Measurements from ENCODE around the gene SEZ6L.
"Not testable (repeated sequence)": the region's sequence is repeated elsewhere in the genome, so short reads cannot be mapped to it uniquely, and the experiment has no call there.

DNA sequence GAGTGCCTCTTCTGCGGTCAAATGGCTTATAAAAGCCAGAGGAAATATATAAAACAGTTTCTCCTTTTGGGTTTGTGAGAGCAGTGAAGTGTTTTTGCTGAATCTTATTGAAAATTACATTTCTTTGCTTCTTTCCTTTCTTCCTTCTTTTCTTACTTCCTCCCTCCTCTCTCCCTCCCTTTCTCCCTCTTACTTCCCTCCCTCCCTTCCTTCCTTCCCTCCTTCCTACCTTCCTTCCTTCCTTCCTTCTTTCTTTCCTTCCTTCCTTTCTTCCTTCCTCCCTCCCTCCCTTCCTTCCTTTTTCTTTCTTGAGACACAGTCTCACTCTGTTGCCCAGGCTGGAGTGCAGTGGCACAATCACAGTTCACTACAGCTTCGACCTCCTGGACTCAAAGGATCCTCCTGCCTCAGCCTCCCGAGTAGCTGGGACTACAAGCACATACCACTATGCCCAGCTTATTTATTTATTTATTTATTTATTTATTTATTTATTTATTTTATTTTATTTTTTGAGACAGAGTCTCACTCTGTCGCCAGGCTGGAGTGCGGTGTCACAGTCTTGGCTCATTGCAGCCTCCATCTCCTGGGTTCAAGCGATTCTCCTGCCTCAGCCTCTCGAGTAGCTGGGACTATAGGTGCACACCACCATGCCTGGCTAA lies 239.4 kb downstream of the SEZ6L start:
- TF ChIP-seq POLR2A (IDR thresholded peaks at IDR 0.05); EP300 (IDR thresholded peaks at IDR 0.05; ENCODE audit: low read depth): not testable (repeated sequence)
- TF ChIP-seq, protein P1, sequence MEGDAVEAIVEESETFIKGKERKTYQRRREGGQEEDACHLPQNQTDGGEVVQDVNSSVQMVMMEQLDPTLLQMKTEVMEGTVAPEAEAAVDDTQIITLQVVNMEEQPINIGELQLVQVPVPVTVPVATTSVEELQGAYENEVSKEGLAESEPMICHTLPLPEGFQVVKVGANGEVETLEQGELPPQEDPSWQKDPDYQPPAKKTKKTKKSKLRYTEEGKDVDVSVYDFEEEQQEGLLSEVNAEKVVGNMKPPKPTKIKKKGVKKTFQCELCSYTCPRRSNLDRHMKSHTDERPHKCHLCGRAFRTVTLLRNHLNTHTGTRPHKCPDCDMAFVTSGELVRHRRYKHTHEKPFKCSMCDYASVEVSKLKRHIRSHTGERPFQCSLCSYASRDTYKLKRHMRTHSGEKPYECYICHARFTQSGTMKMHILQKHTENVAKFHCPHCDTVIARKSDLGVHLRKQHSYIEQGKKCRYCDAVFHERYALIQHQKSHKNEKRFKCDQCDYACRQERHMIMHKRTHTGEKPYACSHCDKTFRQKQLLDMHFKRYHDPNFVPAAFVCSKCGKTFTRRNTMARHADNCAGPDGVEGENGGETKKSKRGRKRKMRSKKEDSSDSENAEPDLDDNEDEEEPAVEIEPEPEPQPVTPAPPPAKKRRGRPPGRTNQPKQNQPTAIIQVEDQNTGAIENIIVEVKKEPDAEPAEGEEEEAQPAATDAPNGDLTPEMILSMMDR (IDR thresholded peaks at IDR 0.05) = not testable (repeated sequence)

All from transverse colon (tissue), 3 donors.